SU-DHL-6 (cell line): ENCODE measurements around the gene TRPM1.

Source experiments
- CTCF ChIP-seq: fragments of 200-600 bp; sonication (generic); IDR thresholded peaks from one replicate; pipeline ENCODE4 v1.5.1; 2017; ENCODE audit warnings: antibody characterized with exemption, mild to moderate bottlenecking, low read length, moderate library complexity; ENCODE audit not compliant: insufficient read depth, poor library complexity, severe bottlenecking
- EZH2phosphoT487 ChIP-seq: fragments of 200-600 bp; sonication (generic), shearing (Covaris generic); conservative IDR thresholded peaks from 2 replicates; pipeline ENCODE4 v1.6.1; 2018; ENCODE audit warnings: mild to moderate bottlenecking, antibody characterized with exemption, low read length, moderate library complexity, mixed read lengths

GRCh38 chr15:31077181-31077580 is 24.3 kb downstream of the TRPM1 start:
- TF ChIP-seq CTCF (no peak), EZH2phosphoT487 (no peak)
